Caco-2 (cell line): ENCODE measurements around the gene IKZF1. TPM values are rescaled to one million over a fixed set of nuclear protein-coding genes. Genes with fewer than 3 reads are reported as not detected.

Experiments
- BruUV-seq: library from RNA; stranded (reverse); fragments of 400-500 nt; replicated peaks from 2 replicates; lab custom pipeline; 2021; lab: Mats Ljungman, UMichigan
- CTCF ChIA-PET: fragments of 300-600 bp; sonication (Branson Sonifier 250); formaldehyde crosslinking; loops from one replicate; lab custom pipeline; 2022; ENCODE audit warnings: antibody characterized with exemption; lab: Charles Lee
- POLR2A ChIA-PET: fragments of 300-600 bp; sonication (Branson Sonifier 250); formaldehyde crosslinking; loops from one replicate; lab custom pipeline; 2022; ENCODE audit warnings: antibody characterized with exemption; lab: Charles Lee
- DNase-seq, 2 experiments: peaks; one replicate each; pipeline versions ENCODE4 v3.0.0 to v3.0.0-alpha.2; 2020 to 2022
- H3K27me3 ChIP-seq: replicated peaks from 2 replicates; pipeline ENCODE4 v1.6.0; 2011; ENCODE audit warnings: low read length; ENCODE audit not compliant: control insufficient read depth, insufficient read depth
- H3K36me3 ChIP-seq: 2 replicates; pipeline ENCODE4 v1.5.1; 2011; ENCODE audit warnings: low read length; ENCODE audit not compliant: control insufficient read depth, insufficient read depth
- H3K4me1 ChIP-seq: fragments of 250-450 bp; sonication (Bioruptor Pico); 2 replicates; pipeline ENCODE4 v1.5.1; 2020; ENCODE audit warnings: mild to moderate bottlenecking
- H3K4me3 ChIP-seq: 2 replicates; pipeline ENCODE4 v1.5.1; 2011; ENCODE audit warnings: low read depth, mild to moderate bottlenecking, control low read depth, low read length
- H3K9me3 ChIP-seq: fragments of 250-450 bp; sonication (Bioruptor Pico); 2 replicates; pipeline ENCODE4 v1.5.1; 2020; ENCODE audit warnings: mild to moderate bottlenecking, moderate library complexity
- H3K27ac Mint-ChIP-seq: one replicate; pipeline ENCODE4 v1.8.0; 2022; ENCODE audit warnings: mixed read lengths; ENCODE audit not compliant: unreplicated experiment
- H3K27me3 Mint-ChIP-seq: one replicate; pipeline ENCODE4 v1.8.0; 2022; ENCODE audit warnings: mixed read lengths; ENCODE audit not compliant: insufficient read depth, unreplicated experiment
- H3K36me3 Mint-ChIP-seq: one replicate; pipeline ENCODE4 v1.8.0; 2022; ENCODE audit warnings: mild to moderate bottlenecking, mixed read lengths; ENCODE audit not compliant: insufficient read depth, unreplicated experiment
- H3K4me1 Mint-ChIP-seq: one replicate; pipeline ENCODE4 v1.8.0; 2022; ENCODE audit warnings: low read depth, mixed read lengths; ENCODE audit not compliant: unreplicated experiment
- H3K4me3 Mint-ChIP-seq: one replicate; pipeline ENCODE4 v1.8.0; 2022; ENCODE audit warnings: mild to moderate bottlenecking, moderate library complexity, mixed read lengths; ENCODE audit not compliant: unreplicated experiment
- H3K9me3 Mint-ChIP-seq: one replicate; pipeline ENCODE4 v1.8.0; 2022; ENCODE audit warnings: mixed read lengths; ENCODE audit not compliant: unreplicated experiment
- CTCF ChIP-seq, 2 experiments: fragments of 200-600 bp in 1 of 2; IDR thresholded peaks; 1 replicate in 1 of 2; 2 replicates in 1 of 2; pipeline versions ENCODE4 v1.5.1 to v1.8.0; 2011 to 2022; ENCODE audit warnings: antibody characterized with exemption in 1 of 2, control low read depth in 1 of 2, inconsistent platforms in 1 of 2, low read depth in 1 of 2, low read length in 1 of 2, mild to moderate bottlenecking in 1 of 2, moderate library complexity in 1 of 2; ENCODE audit not compliant: insufficient read depth in 1 of 2, severe bottlenecking in 1 of 2, unreplicated experiment in 1 of 2
- intact Hi-C: fragments of 100-400 bp; cut with micrococcal nuclease; formaldehyde crosslinking; loops from one replicate; pipeline ENCODE4 v1.10.0; 2022; ENCODE audit not compliant: unreplicated experiment
- total RNA-seq: library from RNA; stranded (reverse); gene quantifications from 2 replicates; pipeline ENCODE4 v1.2.3, GENCODE V29; 2022

Gene IKZF1
- total RNA-seq, 1 experiment from 2014 or later: not detected

- no peaks in the 10 kb centered on the region for H3K27me3 ChIP-seq
- intact Hi-C loops: loop anchor here (1.0 kb wide), 4 partner anchors 213 to 326 kb away; no protein-coding TSS in a partner anchor
- no peak overlapping the region for H3K4me3 ChIP-seq
- no peaks in the 10 kb centered on the region for H3K9me3 ChIP-seq
- no peaks in the 10 kb centered on the region; the same call in 1 of the 2 replicates for H3K4me1 ChIP-seq
- ChIA-PET CTCF (interaction anchor here (0.5 to 1.9 kb wide), 10 partner anchors 8 to 742 kb away, joined by 3 to 18 read pairs (median 4); no protein-coding TSS in a partner anchor), POLR2A (no interaction called here)
- Mint-ChIP-seq H3K4me3 (no peak overlapping the region), H3K27me3 (no peaks in the 10 kb centered on the region), H3K27ac (no peak overlapping the region), H3K9me3 (no peaks in the 10 kb centered on the region), H3K36me3 (no peaks in the 10 kb centered on the region), H3K4me1 (peaks cover 8% of the 10 kb centered on the region)
- TF ChIP-seq CTCF (IDR thresholded peaks at IDR 0.05; ENCODE audit: insufficient read depth in 1 of 2, low read depth in 1 of 2, low read length in 1 of 2, severe bottlenecking in 1 of 2, unreplicated experiment in 1 of 2): no peak
- no peaks in the 10 kb centered on the region for H3K36me3 ChIP-seq
- no TSS peak for BruUV-seq
- no peak for DNase-seq
These were observed 114.2 kb downstream of the IKZF1 start for GRCh38 chr7:50418526-50419290.

- H3K4me3 ChIP-seq: no peak overlapping the region
- no peak for DNase-seq
- no peaks in the 10 kb centered on the region for H3K27me3 ChIP-seq
- Mint-ChIP-seq H3K27me3 (no peaks in the 10 kb centered on the region), H3K27ac (no peak overlapping the region), H3K4me3 (no peak overlapping the region), H3K4me1 (peaks cover 14% of the 10 kb centered on the region), H3K9me3 (no peaks in the 10 kb centered on the region), H3K36me3 (no peaks in the 10 kb centered on the region)
- peaks cover 3% of the 10 kb centered on the region; the same call in 1 of the 2 replicates for H3K9me3 ChIP-seq
- ChIA-PET POLR2A (no interaction called here), CTCF (no interaction called here)
- TF ChIP-seq CTCF (IDR thresholded peaks at IDR 0.05; ENCODE audit: insufficient read depth in 1 of 2, low read depth in 1 of 2, low read length in 1 of 2, severe bottlenecking in 1 of 2, unreplicated experiment in 1 of 2): no peak
- intact Hi-C loops: no loop called here
- no TSS peak for BruUV-seq
- H3K4me1 ChIP-seq: peaks cover 4% of the 10 kb centered on the region
- no peaks in the 10 kb centered on the region for H3K36me3 ChIP-seq
These were observed 116.5 kb downstream of the IKZF1 start for GRCh38 chr7:50421043-50421442.

GRCh38 chr7:50422858-50423257 is 118.3 kb downstream of the IKZF1 start:
- no TSS peak for BruUV-seq
- Mint-ChIP-seq H3K9me3 (no peaks in the 10 kb centered on the region), H3K4me1 (peaks cover 31% of the 10 kb centered on the region), H3K27me3 (no peaks in the 10 kb centered on the region), H3K4me3 (no peak overlapping the region), H3K36me3 (peaks cover 3% of the 10 kb centered on the region), H3K27ac (no peak overlapping the region)
- H3K9me3 ChIP-seq: peaks cover 6% of the 10 kb centered on the region; the same call in 1 of the 2 replicates
- no peak overlapping the region for H3K4me3 ChIP-seq
- H3K4me1 ChIP-seq: peaks cover 19% of the 10 kb centered on the region
- H3K36me3 ChIP-seq: no peaks in the 10 kb centered on the region
- CTCF ChIA-PET: no interaction called here
- intact Hi-C loops: no loop called here
- TF ChIP-seq CTCF (IDR thresholded peaks at IDR 0.05; ENCODE audit: insufficient read depth in 1 of 2, low read depth in 1 of 2, low read length in 1 of 2, severe bottlenecking in 1 of 2, unreplicated experiment in 1 of 2): no peak
- DNase-seq: no peak
- H3K27me3 ChIP-seq: no peaks in the 10 kb centered on the region
- POLR2A ChIA-PET: no interaction called here
